PFSK-1 (cell line): ENCODE data around the gene KSR1.

Source experiments
- POLR2AphosphoS5 ChIP-seq: IDR thresholded peaks from 2 replicates; pipeline ENCODE4 v1.6.1; 2012; ENCODE audit warnings: low read depth, mild to moderate bottlenecking, control low read depth, low read length, moderate library complexity
- TAF1 ChIP-seq: IDR thresholded peaks from 2 replicates; pipeline ENCODE4 v1.6.1; 2012; ENCODE audit warnings: low read length, control low read depth, borderline replicate concordance; ENCODE audit not compliant: insufficient read depth
- TF ChIP-seq, protein P1 (sequence below), 2 experiments: IDR thresholded peaks; 2 replicates each; pipeline versions ENCODE4 v1.6.1 to v1.8.0; 2011 to 2012; ENCODE audit warnings: low read depth in 2 of 2, low read length in 2 of 2, control low read depth in 1 of 2, inconsistent platforms in 1 of 2, mild to moderate bottlenecking in 1 of 2, moderate library complexity in 1 of 2; ENCODE audit not compliant: insufficient read depth in 1 of 2

DNA sequence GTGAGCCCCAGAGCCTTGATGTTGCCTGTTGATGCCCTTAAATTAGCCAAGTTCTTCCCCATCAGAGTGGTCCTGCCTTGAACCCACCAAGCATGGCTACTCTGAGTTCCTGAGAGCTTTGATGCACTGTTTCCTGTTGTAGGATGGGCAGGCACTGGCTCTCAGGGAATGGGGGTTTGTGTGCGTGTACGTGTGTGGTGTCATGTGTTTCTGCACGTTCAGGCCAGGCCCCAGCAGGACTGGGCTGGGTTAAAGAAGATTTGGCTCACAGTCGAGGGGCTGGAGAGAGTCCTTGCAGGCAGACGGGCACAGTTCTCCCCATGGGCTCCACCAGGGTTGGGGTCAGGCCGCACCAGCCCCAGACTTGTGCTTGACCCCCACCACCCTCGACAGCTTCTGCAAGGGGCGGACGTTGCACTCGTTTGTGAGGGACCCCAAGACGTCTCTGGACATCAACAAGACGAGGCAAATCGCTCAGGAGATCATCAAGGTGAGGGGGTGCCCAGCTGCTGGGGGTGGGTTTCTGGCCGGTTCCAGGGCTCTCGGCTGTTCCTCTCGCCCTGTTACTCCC lies 151.4 kb downstream of the KSR1 start:
- no peak for TF ChIP-seq TAF1
- TF ChIP-seq POLR2AphosphoS5: no peak
- TF ChIP-seq, protein P1, sequence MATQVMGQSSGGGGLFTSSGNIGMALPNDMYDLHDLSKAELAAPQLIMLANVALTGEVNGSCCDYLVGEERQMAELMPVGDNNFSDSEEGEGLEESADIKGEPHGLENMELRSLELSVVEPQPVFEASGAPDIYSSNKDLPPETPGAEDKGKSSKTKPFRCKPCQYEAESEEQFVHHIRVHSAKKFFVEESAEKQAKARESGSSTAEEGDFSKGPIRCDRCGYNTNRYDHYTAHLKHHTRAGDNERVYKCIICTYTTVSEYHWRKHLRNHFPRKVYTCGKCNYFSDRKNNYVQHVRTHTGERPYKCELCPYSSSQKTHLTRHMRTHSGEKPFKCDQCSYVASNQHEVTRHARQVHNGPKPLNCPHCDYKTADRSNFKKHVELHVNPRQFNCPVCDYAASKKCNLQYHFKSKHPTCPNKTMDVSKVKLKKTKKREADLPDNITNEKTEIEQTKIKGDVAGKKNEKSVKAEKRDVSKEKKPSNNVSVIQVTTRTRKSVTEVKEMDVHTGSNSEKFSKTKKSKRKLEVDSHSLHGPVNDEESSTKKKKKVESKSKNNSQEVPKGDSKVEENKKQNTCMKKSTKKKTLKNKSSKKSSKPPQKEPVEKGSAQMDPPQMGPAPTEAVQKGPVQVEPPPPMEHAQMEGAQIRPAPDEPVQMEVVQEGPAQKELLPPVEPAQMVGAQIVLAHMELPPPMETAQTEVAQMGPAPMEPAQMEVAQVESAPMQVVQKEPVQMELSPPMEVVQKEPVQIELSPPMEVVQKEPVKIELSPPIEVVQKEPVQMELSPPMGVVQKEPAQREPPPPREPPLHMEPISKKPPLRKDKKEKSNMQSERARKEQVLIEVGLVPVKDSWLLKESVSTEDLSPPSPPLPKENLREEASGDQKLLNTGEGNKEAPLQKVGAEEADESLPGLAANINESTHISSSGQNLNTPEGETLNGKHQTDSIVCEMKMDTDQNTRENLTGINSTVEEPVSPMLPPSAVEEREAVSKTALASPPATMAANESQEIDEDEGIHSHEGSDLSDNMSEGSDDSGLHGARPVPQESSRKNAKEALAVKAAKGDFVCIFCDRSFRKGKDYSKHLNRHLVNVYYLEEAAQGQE (IDR thresholded peaks at IDR 0.05; ENCODE audit: insufficient read depth in 1 of 2, low read depth in 2 of 2, low read length in 2 of 2): no peak
